HEK293T (cell line): Measurements from ENCODE around the gene UBE2I.

Experiments used
- ARNT ChIP-seq: fragments of 450-650 bp; IDR thresholded peaks from 2 replicates; pipeline ENCODE4 v1.6.1; 2017; ENCODE audit warnings: mild to moderate bottlenecking
- ELF4 ChIP-seq: fragments of 450-650 bp; IDR thresholded peaks from 2 replicates; pipeline ENCODE4 v1.6.1; 2017; ENCODE audit warnings: antibody characterized with exemption
- FOXA1 ChIP-seq: fragments of 450-650 bp; IDR thresholded peaks from 2 replicates; pipeline ENCODE4 v1.6.1; 2016; ENCODE audit warnings: mild to moderate bottlenecking
- FOXM1 ChIP-seq: fragments of 450-650 bp; IDR thresholded peaks from 2 replicates; pipeline ENCODE4 v1.6.1; 2017; ENCODE audit warnings: mild to moderate bottlenecking, borderline replicate concordance
- L3MBTL2 ChIP-seq: fragments of 450-650 bp; conservative IDR thresholded peaks from 2 replicates; pipeline ENCODE4 v1.6.1; 2016; ENCODE audit warnings: mild to moderate bottlenecking
- LEF1 ChIP-seq: fragments of 450-650 bp; IDR thresholded peaks from 2 replicates; pipeline ENCODE4 v1.6.1; 2017; ENCODE audit warnings: mild to moderate bottlenecking, borderline replicate concordance
- SUZ12 ChIP-seq: fragments of 450-650 bp; IDR thresholded peaks from 2 replicates; pipeline ENCODE4 v1.6.1; 2016; ENCODE audit warnings: mild to moderate bottlenecking
- TF ChIP-seq, protein P1 (sequence below): fragments of 450-650 bp; IDR thresholded peaks from 2 replicates; pipeline ENCODE4 v1.6.1; 2016

DNA sequence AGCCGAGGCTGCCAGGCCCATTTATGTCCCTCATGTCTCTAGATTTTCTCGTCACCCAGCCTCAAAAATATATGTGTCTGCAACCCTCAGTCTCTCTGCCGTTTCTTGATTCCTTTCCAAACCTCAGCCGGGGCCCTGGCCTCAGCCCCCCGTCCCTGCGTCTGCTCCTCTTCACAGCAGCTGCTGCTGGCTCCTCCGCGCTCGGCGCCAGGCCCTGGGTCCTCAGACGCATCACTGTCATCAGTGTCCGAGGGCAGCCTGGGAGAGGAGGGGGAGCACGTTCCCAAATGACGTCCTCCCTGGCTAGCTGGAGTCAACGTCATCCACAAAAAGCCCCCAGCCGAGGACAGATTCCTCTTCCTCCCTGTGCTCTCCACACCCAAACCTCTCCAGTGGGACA, 39.9 kb downstream of the UBE2I start:
- no peak for TF ChIP-seq LEF1
- TF ChIP-seq FOXM1, result no peak
- no peak for TF ChIP-seq L3MBTL2
- TF ChIP-seq SUZ12, result no peak
- TF ChIP-seq FOXA1, result no peak
- no peak for TF ChIP-seq ARNT
- TF ChIP-seq, protein P1, sequence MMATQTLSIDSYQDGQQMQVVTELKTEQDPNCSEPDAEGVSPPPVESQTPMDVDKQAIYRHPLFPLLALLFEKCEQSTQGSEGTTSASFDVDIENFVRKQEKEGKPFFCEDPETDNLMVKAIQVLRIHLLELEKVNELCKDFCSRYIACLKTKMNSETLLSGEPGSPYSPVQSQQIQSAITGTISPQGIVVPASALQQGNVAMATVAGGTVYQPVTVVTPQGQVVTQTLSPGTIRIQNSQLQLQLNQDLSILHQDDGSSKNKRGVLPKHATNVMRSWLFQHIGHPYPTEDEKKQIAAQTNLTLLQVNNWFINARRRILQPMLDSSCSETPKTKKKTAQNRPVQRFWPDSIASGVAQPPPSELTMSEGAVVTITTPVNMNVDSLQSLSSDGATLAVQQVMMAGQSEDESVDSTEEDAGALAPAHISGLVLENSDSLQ, result no peak
- no peak for TF ChIP-seq ELF4
